Lung (tissue), 12 donors: ENCODE measurements around the gene BCL2L1. TPM values are rescaled to one million over a fixed set of nuclear protein-coding genes. Genes with fewer than 3 reads are reported as not detected.

ENCODE experiments used
- ATAC-seq: fragments of 200-7000 bp; cut with Tn5 transposase; one replicate; pipeline ENCODE4 v1.9.1; 2020; ENCODE audit warnings: moderate number of reproducible peaks; ENCODE audit not compliant: insufficient read depth, low FRiP score
- DNase-seq, 3 donors: peaks; one replicate each; pipeline ENCODE4 v3.0.0-alpha.2; 2013 to 2017
- H3K27ac ChIP-seq, 2 donors: one replicate each; pipeline ENCODE4 v1.5.1; 2013; ENCODE audit warnings: mild to moderate bottlenecking in 2 of 2, moderate library complexity in 2 of 2, control low read depth in 1 of 2, inconsistent platforms in 1 of 2, low read depth in 1 of 2, low read length in 1 of 2
- H3K27me3 ChIP-seq, 3 donors: one replicate each; pipeline ENCODE4 v1.5.1; 2013; ENCODE audit warnings: low read length in 2 of 3; ENCODE audit not compliant: control insufficient read depth in 3 of 3, insufficient read depth in 3 of 3
- H3K36me3 ChIP-seq, 4 donors: one replicate each; pipeline ENCODE4 v1.5.1; 2013; ENCODE audit warnings: low read length in 4 of 4, mild to moderate bottlenecking in 1 of 4, moderate library complexity in 1 of 4; ENCODE audit not compliant: control insufficient read depth in 4 of 4, insufficient read depth in 4 of 4
- H3K4me1 ChIP-seq, 5 donors: one replicate each; pipeline ENCODE4 v1.5.1; 2013; ENCODE audit warnings: low read length in 5 of 5, mild to moderate bottlenecking in 2 of 5, moderate library complexity in 1 of 5; ENCODE audit not compliant: control insufficient read depth in 5 of 5, insufficient read depth in 5 of 5
- H3K4me3 ChIP-seq: one replicate; pipeline ENCODE4 v1.5.1; 2013; ENCODE audit warnings: mild to moderate bottlenecking, control low read depth, moderate library complexity
- H3K9ac ChIP-seq, 2 donors: one replicate each; pipeline ENCODE4 v1.5.1; 2013; ENCODE audit warnings: low read length in 2 of 2, control low read depth in 1 of 2; ENCODE audit not compliant: insufficient read depth in 1 of 2
- H3K9me3 ChIP-seq, 4 donors: one replicate each; pipeline ENCODE4 v1.5.1; 2013; ENCODE audit warnings: low read length in 3 of 4, mild to moderate bottlenecking in 1 of 4, moderate library complexity in 1 of 4; ENCODE audit not compliant: control insufficient read depth in 4 of 4, insufficient read depth in 3 of 4
- WGBS, 2 donors: extraction: QIAGEN DNeasy Blood & Tissue Kit; methylation state at CpG; one replicate each; pipeline ENCODE4 v1.1.7; 2013; 5-methylcytosine and 5-hydroxymethylcytosine counted together
- polyA plus RNA-seq, 2 donors: library from polyadenylated mRNA; stranded (reverse); fragments of 200-250 nt; gene quantifications; one replicate each; pipeline ENCODE4 v1.2.1, GENCODE V29; 2013
- total RNA-seq, 2 donors: library from RNA; depleted of rRNA in 1 of 2; stranded (reverse); fragments of >200 nt in 1 of 2; gene quantifications; one replicate each; pipeline ENCODE4 v1.2.1, GENCODE V29; 2014 to 2021
- TF ChIP-seq, protein P1 (sequence below): IDR thresholded peaks from 2 replicates; pipeline ENCODE4 v1.5.1; 2012; ENCODE audit warnings: mild to moderate bottlenecking; ENCODE audit errors: control extremely low read depth, extremely low read depth
- donor health status: control.
- donor health status: control.
- donor health status: Bipolar disorder and iron deficiency.
- donor health status: healthy.
- donor health status: DM: yes; HTN: yes; CAD: no.

The BCL2L1 gene
- total and polyA plus RNA-seq, 4 donors: 107 to 150 (median 117) TPM

GRCh38 chr20:31698243-31698802, 24.3 kb downstream of the BCL2L1 start:
- peaks cover 0 to 57% (median 4%) of the 10 kb centered on the region in 5 donors for H3K4me1 ChIP-seq
- H3K27me3 ChIP-seq: no peaks in the 10 kb centered on the region
- no peak for DNase-seq
- H3K36me3 ChIP-seq: peaks cover 0 to 10% (median under 1%) of the 10 kb centered on the region in 4 donors
- no peak overlapping the region for H3K4me3 ChIP-seq
- H3K27ac ChIP-seq: peak overlapping the region; percentile 84 to 91
- 90 to 98% methylated on average over 8 of the region's 8 CpGs for WGBS, 2 donors
- H3K9me3 ChIP-seq: no peaks in the 10 kb centered on the region
- TF ChIP-seq, protein P1, sequence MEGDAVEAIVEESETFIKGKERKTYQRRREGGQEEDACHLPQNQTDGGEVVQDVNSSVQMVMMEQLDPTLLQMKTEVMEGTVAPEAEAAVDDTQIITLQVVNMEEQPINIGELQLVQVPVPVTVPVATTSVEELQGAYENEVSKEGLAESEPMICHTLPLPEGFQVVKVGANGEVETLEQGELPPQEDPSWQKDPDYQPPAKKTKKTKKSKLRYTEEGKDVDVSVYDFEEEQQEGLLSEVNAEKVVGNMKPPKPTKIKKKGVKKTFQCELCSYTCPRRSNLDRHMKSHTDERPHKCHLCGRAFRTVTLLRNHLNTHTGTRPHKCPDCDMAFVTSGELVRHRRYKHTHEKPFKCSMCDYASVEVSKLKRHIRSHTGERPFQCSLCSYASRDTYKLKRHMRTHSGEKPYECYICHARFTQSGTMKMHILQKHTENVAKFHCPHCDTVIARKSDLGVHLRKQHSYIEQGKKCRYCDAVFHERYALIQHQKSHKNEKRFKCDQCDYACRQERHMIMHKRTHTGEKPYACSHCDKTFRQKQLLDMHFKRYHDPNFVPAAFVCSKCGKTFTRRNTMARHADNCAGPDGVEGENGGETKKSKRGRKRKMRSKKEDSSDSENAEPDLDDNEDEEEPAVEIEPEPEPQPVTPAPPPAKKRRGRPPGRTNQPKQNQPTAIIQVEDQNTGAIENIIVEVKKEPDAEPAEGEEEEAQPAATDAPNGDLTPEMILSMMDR: no peak
- no peak for ATAC-seq
- no peak overlapping the region for H3K9ac ChIP-seq

DNA sequence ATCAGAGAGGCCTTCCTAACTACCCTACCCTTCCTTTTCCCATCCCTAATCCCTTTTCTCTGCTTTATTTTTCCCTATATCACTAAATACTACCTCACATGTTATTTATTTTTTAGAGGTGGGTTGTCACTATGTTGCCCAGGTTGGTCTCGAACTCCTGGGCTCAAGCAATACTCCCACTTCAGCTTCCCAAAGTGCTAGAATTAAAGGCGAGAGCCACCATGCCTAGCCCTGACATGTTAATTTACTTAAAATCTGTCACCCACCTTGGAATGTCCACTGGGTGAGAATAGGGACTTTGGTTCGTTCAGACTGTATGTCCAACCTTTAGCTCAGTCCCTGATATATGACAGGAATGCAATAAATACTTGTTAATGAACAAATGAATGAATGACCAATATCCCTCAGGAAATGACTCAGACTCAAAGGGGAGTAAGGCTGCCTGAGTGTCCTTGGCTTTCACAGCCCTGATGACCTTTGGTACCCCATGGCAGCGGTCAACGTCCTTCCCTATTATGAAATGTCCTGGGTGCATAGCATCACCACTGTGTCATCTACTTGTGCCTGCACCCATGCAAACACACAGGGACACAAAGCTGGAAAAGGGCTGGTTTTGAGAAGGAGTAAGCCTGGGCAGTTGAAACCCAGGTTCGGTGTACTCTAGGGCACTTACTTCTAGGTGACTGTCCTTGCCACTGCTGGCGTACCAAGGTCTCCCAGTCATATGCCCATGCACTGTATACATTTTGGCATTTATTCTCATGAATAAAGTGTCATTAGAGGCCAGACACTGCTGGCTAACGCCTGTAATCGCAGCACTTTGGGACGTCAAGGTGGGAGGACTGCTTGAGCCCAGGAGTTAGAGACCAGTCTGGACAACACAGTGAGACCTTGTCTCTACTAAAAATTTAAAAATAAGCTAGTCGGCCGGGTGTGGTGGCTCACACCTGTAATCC, 26.5 kb downstream of the BCL2L1 start:
- no peak overlapping the region for H3K4me3 ChIP-seq
- no peaks in the 10 kb centered on the region for H3K27me3 ChIP-seq
- peaks cover 0 to 66% (median 9%) of the 10 kb centered on the region in 5 donors for H3K4me1 ChIP-seq
- peak overlapping the region; percentile 80 to 86 for H3K27ac ChIP-seq
- no peaks in the 10 kb centered on the region for H3K9me3 ChIP-seq
- DNase-seq (no peak), ATAC-seq (peak; percentile 54)
- H3K9ac ChIP-seq: no peak overlapping the region
- H3K36me3 ChIP-seq: peaks cover 0 to 15% (median 5%) of the 10 kb centered on the region in 4 donors
- TF ChIP-seq, protein P1: no peak
- 82 to 85% methylated on average over 12 of the region's 12 CpGs for whole genome bisulfite sequencing, 2 donors

GRCh38 chr20:31694842-31695593, 27.6 kb downstream of the BCL2L1 start:
- WGBS, 2 donors: 85 to 95% methylated on average over 5 of the region's 5 CpGs
- H3K9me3 ChIP-seq: no peaks in the 10 kb centered on the region
- DNase-seq (no peak), ATAC-seq (no peak)
- peaks cover 0 to 15% (median 6%) of the 10 kb centered on the region in 4 donors for H3K36me3 ChIP-seq
- H3K4me3 ChIP-seq: no peak overlapping the region
- TF ChIP-seq, protein P1: no peak
- H3K27me3 ChIP-seq: no peaks in the 10 kb centered on the region
- peak overlapping the region; percentile 79 to 80 for H3K27ac ChIP-seq
- H3K9ac ChIP-seq: no peak overlapping the region
- H3K4me1 ChIP-seq: peaks cover 0 to 68% (median 9%) of the 10 kb centered on the region in 5 donors
